Mucosa of rectum (tissue), 2 donors: Measurements from ENCODE around the gene MARCHF3.

Source experiments
- H3K27ac ChIP-seq, 2 donors: one replicate each; pipeline ENCODE4 v1.7.0; 2013; ENCODE audit warnings: inconsistent platforms in 2 of 2, low read depth in 2 of 2, low read length in 2 of 2
- H3K27me3 ChIP-seq, 2 donors: one replicate each; pipeline ENCODE4 v1.7.0; 2013; ENCODE audit warnings: low read length in 2 of 2; ENCODE audit not compliant: control insufficient read depth in 2 of 2, insufficient read depth in 2 of 2
- H3K36me3 ChIP-seq, 2 donors: one replicate each; pipeline ENCODE4 v1.7.0; 2013; ENCODE audit warnings: low read length in 2 of 2; ENCODE audit not compliant: control insufficient read depth in 2 of 2, insufficient read depth in 2 of 2
- H3K4me1 ChIP-seq, 2 donors: one replicate each; pipeline ENCODE4 v1.7.0; 2013; ENCODE audit warnings: low read length in 2 of 2, mild to moderate bottlenecking in 1 of 2; ENCODE audit not compliant: control insufficient read depth in 2 of 2, insufficient read depth in 2 of 2
- H3K4me3 ChIP-seq, 2 donors: one replicate each; pipeline ENCODE4 v1.7.0; 2013; ENCODE audit warnings: low read length in 2 of 2
- H3K9ac ChIP-seq, 2 donors: one replicate each; pipeline ENCODE4 v1.7.0; 2013; ENCODE audit warnings: low read length in 2 of 2, low read depth in 1 of 2, mild to moderate bottlenecking in 1 of 2
- H3K9me3 ChIP-seq, 2 donors: one replicate each; pipeline ENCODE4 v1.7.0; 2013; ENCODE audit warnings: low read length in 2 of 2; ENCODE audit not compliant: control insufficient read depth in 2 of 2
- donor health status: healthy.
- donor health status: Normal muscosa, but diverticular disease.

Gene MARCHF3

DNA sequence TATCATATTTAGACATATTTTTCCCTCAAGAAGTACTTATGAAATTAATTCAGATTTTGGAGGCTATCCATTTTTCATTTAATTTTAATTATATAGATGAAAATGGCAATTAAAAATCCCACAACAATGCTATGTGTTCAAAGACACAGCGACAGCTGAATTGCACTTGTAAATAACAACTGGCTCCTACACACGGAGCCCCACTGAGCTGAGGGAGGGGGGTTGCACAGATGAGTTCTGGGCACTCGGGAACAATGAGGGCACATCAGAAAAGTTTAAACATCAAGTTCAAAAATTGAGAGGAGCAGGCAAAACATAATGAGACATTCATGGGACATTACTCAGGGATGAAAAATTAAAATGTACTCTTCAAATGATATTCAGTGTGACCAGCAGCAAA is 104.9 kb downstream of the MARCHF3 start:
- no peaks in the 10 kb centered on the region for H3K36me3 ChIP-seq
- H3K27ac ChIP-seq = no peak overlapping the region

DNA sequence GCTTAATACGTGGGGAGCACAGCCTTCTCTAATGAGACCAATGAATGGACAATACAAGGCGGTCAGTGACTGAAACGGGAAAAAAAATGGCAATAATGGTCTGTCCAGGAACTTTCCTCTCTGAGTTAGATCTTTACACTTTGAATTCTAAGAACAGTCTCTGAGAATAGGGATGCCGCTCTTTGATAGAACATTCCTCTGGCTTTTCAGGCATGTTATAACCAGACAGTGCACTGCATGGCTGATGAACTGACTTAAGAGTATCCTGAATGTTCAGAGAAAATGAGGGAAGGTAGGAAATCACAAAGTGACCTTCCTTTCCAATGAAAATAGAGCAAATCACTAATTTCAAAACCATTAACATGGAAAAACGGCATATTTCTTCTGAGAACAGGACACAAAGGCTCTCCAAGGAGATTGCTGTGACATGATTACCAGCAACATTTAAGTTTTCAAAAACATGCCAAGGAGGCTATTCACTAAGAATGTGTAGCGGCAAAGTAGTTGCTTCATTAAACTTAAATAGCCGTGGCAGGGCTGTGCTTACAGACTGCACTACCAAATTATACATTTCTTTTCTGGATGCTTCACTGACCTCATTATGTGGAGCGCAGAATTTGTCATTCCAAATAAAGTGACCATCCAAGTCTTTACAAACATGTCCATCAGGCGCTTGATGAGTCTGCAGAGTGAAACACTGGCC is 105.9 kb downstream of the MARCHF3 start:
- Histone ChIP-seq H3K4me3 (no peak overlapping the region), H3K36me3 (no peaks in the 10 kb centered on the region), H3K9ac (no peak overlapping the region), H3K27ac (no peak overlapping the region), H3K4me1 (no peaks in the 10 kb centered on the region), H3K9me3 (no peaks in the 10 kb centered on the region), H3K27me3 (no peaks in the 10 kb centered on the region)

More for the DNA sequence above, 104.9 kb downstream of the MARCHF3 start:
- Histone ChIP-seq H3K4me1 (no peaks in the 10 kb centered on the region), H3K9ac (no peak overlapping the region), H3K27me3 (no peaks in the 10 kb centered on the region), H3K4me3 (no peak overlapping the region), H3K9me3 (no peaks in the 10 kb centered on the region)

DNA sequence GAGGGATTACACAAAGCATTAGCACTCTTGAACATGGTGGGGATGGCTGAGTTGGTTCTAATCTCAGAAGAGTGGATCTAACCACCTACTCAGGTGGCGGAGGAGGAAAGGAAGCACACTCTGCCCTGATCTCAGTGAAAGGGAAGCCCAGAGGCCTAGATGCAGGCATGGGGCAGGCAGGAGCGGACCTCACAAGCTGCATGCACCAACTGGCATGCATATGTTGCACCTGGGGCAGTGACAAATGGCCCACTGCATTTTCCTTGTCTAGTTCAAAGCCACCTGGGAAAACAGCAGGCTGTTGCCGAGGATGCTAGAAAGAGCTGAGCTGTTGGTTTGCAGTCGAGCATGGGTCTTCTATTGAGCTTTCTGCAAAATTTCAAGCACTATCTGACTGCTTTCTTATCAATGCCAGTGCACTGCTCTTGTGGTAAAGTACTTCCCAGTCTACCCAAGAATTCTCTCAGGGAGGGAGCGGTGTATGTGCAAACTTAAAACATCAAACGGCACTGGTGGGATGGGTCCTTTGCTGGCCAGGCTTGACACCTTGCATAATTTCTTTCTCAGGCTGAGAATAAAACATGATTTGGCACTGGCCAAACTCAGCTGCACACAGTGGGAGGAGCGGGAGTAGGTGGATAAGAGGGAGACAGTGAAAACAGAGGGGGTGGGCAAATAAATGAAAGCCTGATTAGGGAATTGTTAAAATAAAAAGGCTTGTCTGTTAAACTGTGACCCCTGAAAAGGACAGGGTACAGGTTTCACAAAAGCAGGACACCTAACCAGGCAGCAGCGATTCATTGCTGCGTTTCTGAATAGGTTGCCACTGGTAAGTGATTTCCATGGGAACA is 108.9 kb downstream of the MARCHF3 start:
- H3K36me3 ChIP-seq = peaks cover 8 to 11% of the 10 kb centered on the region in 2 donors
- no peak overlapping the region for H3K4me3 ChIP-seq
- no peaks in the 10 kb centered on the region for H3K9me3 ChIP-seq
- H3K9ac ChIP-seq = no peak overlapping the region
- no peaks in the 10 kb centered on the region for H3K4me1 ChIP-seq
- no peak overlapping the region for H3K27ac ChIP-seq
- no peaks in the 10 kb centered on the region for H3K27me3 ChIP-seq

DNA sequence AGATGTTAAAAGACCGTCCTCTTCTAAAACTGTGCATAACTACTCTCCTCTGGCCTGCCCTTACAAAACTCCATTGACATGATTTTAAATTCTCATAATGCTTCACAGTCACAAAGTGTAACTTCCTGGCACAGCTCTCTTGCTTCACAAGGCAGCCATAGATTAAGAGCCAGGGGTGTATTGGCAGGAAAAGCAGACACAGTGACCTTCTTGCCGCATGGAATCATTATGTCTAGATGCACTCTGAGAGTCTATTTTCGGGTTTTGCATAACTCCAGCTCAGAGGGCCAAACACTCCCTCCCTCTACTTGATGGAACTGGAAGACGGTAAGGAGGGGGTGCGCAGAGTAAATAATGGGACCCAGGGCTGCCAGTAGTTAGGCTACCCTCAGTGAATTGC is 110.1 kb downstream of the MARCHF3 start:
- no peak overlapping the region for H3K4me3 ChIP-seq
- H3K27me3 ChIP-seq = no peaks in the 10 kb centered on the region
- H3K36me3 ChIP-seq = peaks cover 13 to 19% of the 10 kb centered on the region in 2 donors
- no peak overlapping the region for H3K27ac ChIP-seq
- no peaks in the 10 kb centered on the region for H3K9me3 ChIP-seq
- H3K9ac ChIP-seq = no peak overlapping the region
- no peaks in the 10 kb centered on the region for H3K4me1 ChIP-seq

DNA sequence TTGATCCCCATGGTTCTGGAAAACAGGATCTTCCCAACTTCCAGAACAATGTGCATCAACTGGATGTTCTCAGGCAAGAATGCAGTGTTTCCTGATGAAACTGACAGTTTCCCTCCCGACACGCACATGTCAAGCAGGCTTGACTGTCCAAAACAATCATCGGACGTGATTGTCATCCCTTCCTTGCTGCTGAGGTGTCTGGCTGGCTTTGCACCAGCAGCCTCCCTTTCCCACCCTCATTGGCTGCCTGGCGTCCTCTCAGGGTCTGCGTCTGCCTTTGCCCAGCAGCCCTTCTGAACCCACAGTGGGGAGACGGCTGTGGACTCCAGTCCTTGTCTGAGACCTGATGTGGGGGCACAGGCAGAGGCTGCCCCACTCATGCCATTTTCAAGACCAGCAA is 110.8 kb downstream of the MARCHF3 start:
- Histone ChIP-seq H3K4me3 (no peak overlapping the region), H3K9ac (no peak overlapping the region), H3K27me3 (no peaks in the 10 kb centered on the region), H3K9me3 (no peaks in the 10 kb centered on the region), H3K4me1 (no peaks in the 10 kb centered on the region), H3K36me3 (peaks cover 19% of the 10 kb centered on the region in 2 donors), H3K27ac (no peak overlapping the region)

DNA sequence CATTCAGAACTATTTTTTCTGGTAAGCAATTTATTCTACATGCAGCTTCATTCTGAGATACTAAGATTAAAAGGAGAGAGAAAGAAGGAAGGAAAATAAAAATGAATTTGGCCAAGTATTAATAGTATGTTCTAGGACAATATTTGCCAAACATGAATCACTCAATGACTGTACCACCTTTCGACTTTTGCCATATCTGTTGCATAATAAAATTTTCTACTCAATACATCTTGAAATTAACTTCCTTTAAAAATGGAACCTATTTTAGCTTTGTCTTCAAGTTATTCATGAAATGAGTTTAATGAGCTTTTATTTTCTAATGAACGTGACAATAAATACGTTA is 111.8 kb downstream of the MARCHF3 start:
- no peak overlapping the region for H3K27ac ChIP-seq
- H3K4me1 ChIP-seq = no peaks in the 10 kb centered on the region

DNA sequence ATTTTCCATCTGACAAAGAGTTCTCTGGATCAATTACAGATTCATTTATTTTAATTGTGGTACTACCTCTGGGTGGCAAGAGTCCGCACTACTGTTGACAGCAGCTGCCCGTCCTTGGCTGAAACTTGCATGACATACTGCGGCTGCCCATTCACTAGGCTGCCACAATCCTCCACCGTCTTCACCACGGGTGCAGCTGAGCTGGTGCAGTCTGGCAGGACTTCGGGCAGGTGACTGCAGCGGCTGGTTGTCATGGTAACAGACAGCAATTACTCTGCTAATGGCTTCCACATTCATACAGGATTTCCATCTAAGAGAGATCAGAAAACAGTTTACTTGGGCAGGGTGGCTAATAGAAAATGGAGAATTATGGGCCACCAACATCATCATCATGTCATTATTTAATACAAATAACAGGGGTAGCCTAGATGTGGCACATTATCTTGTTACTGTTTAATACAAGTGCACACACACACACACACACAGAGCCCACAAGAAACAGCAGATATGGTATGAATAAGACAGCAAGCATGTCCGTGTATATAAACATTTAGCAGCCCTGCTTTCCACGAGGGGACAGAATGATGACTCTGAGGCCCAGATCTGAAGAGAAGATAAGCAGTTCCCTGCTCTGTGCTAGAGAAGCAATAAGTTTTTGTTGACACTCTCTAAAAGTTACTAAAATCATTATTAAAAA is 112.3 kb downstream of the MARCHF3 start:
- Histone ChIP-seq H3K4me3 (no peak overlapping the region), H3K4me1 (no peaks in the 10 kb centered on the region), H3K27ac (no peak overlapping the region), H3K9ac (no peak overlapping the region), H3K36me3 (peaks cover 19 to 21% of the 10 kb centered on the region in 2 donors), H3K27me3 (no peaks in the 10 kb centered on the region), H3K9me3 (no peaks in the 10 kb centered on the region)

More for the DNA sequence above, 111.8 kb downstream of the MARCHF3 start:
- no peaks in the 10 kb centered on the region for H3K27me3 ChIP-seq
- peaks cover 19 to 21% of the 10 kb centered on the region in 2 donors for H3K36me3 ChIP-seq
- no peak overlapping the region for H3K9ac ChIP-seq
- no peak overlapping the region for H3K4me3 ChIP-seq
- H3K9me3 ChIP-seq = no peaks in the 10 kb centered on the region

DNA sequence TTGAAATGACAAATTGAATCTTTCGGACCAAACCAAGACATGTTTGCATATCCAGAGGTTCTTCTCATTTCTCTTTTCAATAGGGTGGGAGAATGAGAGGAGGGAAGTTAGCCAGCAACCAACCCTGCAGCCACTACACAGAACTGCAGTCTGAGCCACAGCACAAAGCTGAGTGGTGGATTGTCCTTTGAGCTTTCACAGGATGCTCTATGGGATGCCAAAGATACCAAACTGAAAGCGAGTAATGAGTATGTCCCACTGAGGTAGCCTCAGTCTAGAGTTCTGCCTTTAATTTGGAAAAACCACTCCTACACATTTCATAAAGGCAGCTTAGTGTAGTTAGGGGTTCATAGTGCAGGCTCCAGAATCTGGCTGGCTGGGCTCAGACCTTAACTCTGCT is 114.9 kb downstream of the MARCHF3 start:
- Histone ChIP-seq H3K4me3 (no peak overlapping the region), H3K36me3 (peaks cover 29 to 33% of the 10 kb centered on the region in 2 donors), H3K27me3 (no peaks in the 10 kb centered on the region), H3K4me1 (no peaks in the 10 kb centered on the region), H3K27ac (no peak overlapping the region), H3K9ac (no peak overlapping the region), H3K9me3 (no peaks in the 10 kb centered on the region)

DNA sequence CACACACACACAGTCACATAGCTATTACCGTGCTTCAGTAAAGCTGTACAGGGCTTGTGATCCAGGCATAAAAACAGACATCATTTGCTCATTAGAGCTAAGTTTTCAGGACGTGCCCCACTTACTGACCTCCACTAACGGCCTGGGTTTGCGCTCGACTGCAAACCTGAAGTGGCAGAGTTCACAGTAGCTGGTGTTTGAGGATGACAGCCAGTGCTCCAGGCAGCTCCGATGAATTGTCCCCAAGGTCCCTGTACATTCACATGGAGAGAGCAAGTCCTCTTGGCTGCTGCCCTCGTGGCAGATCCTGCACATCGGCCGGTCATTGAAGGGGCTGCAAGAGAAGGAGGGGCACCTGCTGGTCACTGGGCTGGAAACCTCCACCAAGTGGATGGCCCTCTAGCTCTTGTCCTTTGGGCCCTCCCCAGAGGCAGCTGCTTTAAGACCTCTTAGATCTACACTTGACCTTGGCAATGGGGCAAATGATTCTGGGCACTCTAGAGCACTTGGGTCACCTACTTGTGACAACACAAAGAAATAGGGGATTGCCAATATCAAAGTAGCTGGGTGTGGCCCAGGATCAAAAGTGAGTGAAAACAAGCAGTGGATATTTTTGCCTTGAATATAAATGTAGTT is 115.4 kb downstream of the MARCHF3 start:
- no peak overlapping the region for H3K9ac ChIP-seq
- no peak overlapping the region for H3K4me3 ChIP-seq
- H3K27ac ChIP-seq = no peak overlapping the region
- H3K27me3 ChIP-seq = no peaks in the 10 kb centered on the region
- H3K36me3 ChIP-seq = peaks cover 29 to 39% of the 10 kb centered on the region in 2 donors
- H3K4me1 ChIP-seq = no peaks in the 10 kb centered on the region
- H3K9me3 ChIP-seq = no peaks in the 10 kb centered on the region
